ENCODE measurements around the gene B4GALT3.

Gene B4GALT3

GRCh38 chr1:161200992-161201835 is 23.9 kb upstream of the B4GALT3 start:
- H3K27me3 ChIP-seq (ENCODE audit: insufficient read depth, low read length) = no peaks in the 10 kb centered on the region
- peaks cover 47% of the 10 kb centered on the region for H3K4me1 ChIP-seq (ENCODE audit: insufficient read depth, low read length)
- H3K9ac ChIP-seq (ENCODE audit: low read depth, low read length) = peak overlapping the region; percentile 96; the same call in 1 of the 2 replicates
- peak overlapping the region; percentile 86 for H3K27ac ChIP-seq (ENCODE audit: low read length)
- no peaks in the 10 kb centered on the region for H3K9me3 ChIP-seq (ENCODE audit: insufficient read depth, low read depth, low read length)
- H3K36me3 ChIP-seq (ENCODE audit: insufficient read depth, low read depth, low read length) = peaks cover 29% of the 10 kb centered on the region
- H3K4me3 ChIP-seq (ENCODE audit: low read length) = peak overlapping the region; percentile 80; the same call in 1 of the 2 replicates

GRCh38 chr1:161200421-161200991 is 23.2 kb upstream of the B4GALT3 start:
- no peaks in the 10 kb centered on the region for H3K9me3 ChIP-seq (ENCODE audit: insufficient read depth, low read depth, low read length)
- H3K4me3 ChIP-seq (ENCODE audit: low read length) = peak overlapping the region; percentile 17; the same call in 1 of the 2 replicates
- H3K27ac ChIP-seq (ENCODE audit: low read length) = peak overlapping the region; percentile 86
- peaks cover 22% of the 10 kb centered on the region for H3K36me3 ChIP-seq (ENCODE audit: insufficient read depth, low read depth, low read length)
- H3K4me1 ChIP-seq (ENCODE audit: insufficient read depth, low read length) = peaks cover 47% of the 10 kb centered on the region
- peak overlapping the region; percentile 96; the same call in 1 of the 2 replicates for H3K9ac ChIP-seq (ENCODE audit: low read depth, low read length)
- no peaks in the 10 kb centered on the region for H3K27me3 ChIP-seq (ENCODE audit: insufficient read depth, low read length)

- peaks cover 47% of the 10 kb centered on the region for H3K4me1 ChIP-seq (ENCODE audit: insufficient read depth, low read length)
- peak overlapping the region; percentile 7; the same call in 1 of the 2 replicates for H3K4me3 ChIP-seq (ENCODE audit: low read length)
- no peaks in the 10 kb centered on the region for H3K9me3 ChIP-seq (ENCODE audit: insufficient read depth, low read depth, low read length)
- peak overlapping the region; percentile 86 for H3K27ac ChIP-seq (ENCODE audit: low read length)
- peaks cover 13% of the 10 kb centered on the region for H3K36me3 ChIP-seq (ENCODE audit: insufficient read depth, low read depth, low read length)
- H3K27me3 ChIP-seq (ENCODE audit: insufficient read depth, low read length) = no peaks in the 10 kb centered on the region
- peak overlapping the region; percentile 96; the same call in 1 of the 2 replicates for H3K9ac ChIP-seq (ENCODE audit: low read depth, low read length)
Observed at GRCh38 chr1:161199506-161200139, 22.3 kb upstream of the B4GALT3 start.

GRCh38 chr1:161198897-161199431 is 21.7 kb upstream of the B4GALT3 start, which contains the start of gene ADAMTS4:
Gene ADAMTS4, minus strand, starts transcription at chr1:161199054. Its CDS starts 427 bp downstream, at chr1:161198627.
- no peaks in the 10 kb centered on the region for H3K27me3 ChIP-seq (ENCODE audit: insufficient read depth, low read length)
- H3K27ac ChIP-seq (ENCODE audit: low read length) = peak within 1 kb of the TSS; percentile 86
- peak within 1 kb of the TSS; percentile 96; the same call in 1 of the 2 replicates for H3K9ac ChIP-seq (ENCODE audit: low read depth, low read length)
- peak within 1 kb of the TSS; percentile 45; the same call in 1 of the 2 replicates for H3K4me3 ChIP-seq (ENCODE audit: low read length)
- H3K36me3 ChIP-seq (ENCODE audit: insufficient read depth, low read depth, low read length) = peaks cover 7% of the 10 kb centered on the region; the same call in 1 of the 2 replicates
- no peaks in the 10 kb centered on the region for H3K9me3 ChIP-seq (ENCODE audit: insufficient read depth, low read depth, low read length)
- H3K4me1 ChIP-seq (ENCODE audit: insufficient read depth, low read length) = peaks cover 47% of the 10 kb centered on the region

- no peaks in the 10 kb centered on the region for H3K27me3 ChIP-seq (ENCODE audit: insufficient read depth, low read length)
- H3K9me3 ChIP-seq (ENCODE audit: insufficient read depth, low read depth, low read length) = no peaks in the 10 kb centered on the region
- H3K9ac ChIP-seq (ENCODE audit: low read depth, low read length) = peak overlapping the region; percentile 40; the same call in 1 of the 2 replicates
- peak overlapping the region; percentile 45; the same call in 1 of the 2 replicates for H3K4me3 ChIP-seq (ENCODE audit: low read length)
- H3K36me3 ChIP-seq (ENCODE audit: insufficient read depth, low read depth, low read length) = peaks cover under 1% of the 10 kb centered on the region; the same call in 1 of the 2 replicates
- no peak overlapping the region for H3K27ac ChIP-seq (ENCODE audit: low read length)
- peaks cover 47% of the 10 kb centered on the region for H3K4me1 ChIP-seq (ENCODE audit: insufficient read depth, low read length)
Observed at GRCh38 chr1:161198194-161198896, 21.0 kb upstream of the B4GALT3 start.

- Histone ChIP-seq H3K9me3 (ENCODE audit: insufficient read depth, low read depth, low read length) (no peaks in the 10 kb centered on the region), H3K4me1 (ENCODE audit: insufficient read depth, low read length) (peaks cover 47% of the 10 kb centered on the region), H3K27me3 (ENCODE audit: insufficient read depth, low read length) (no peaks in the 10 kb centered on the region), H3K36me3 (ENCODE audit: insufficient read depth, low read depth, low read length) (no peaks in the 10 kb centered on the region), H3K4me3 (ENCODE audit: low read length) (peak overlapping the region; percentile 45; the same call in 1 of the 2 replicates), H3K9ac (ENCODE audit: low read depth, low read length) (peak overlapping the region; percentile 6; the same call in 1 of the 2 replicates), H3K27ac (ENCODE audit: low read length) (no peak overlapping the region)
Observed at GRCh38 chr1:161197560-161198193, 20.4 kb upstream of the B4GALT3 start.

GRCh38 chr1:161196521-161197451 is 19.5 kb upstream of the B4GALT3 start:
- H3K36me3 ChIP-seq (ENCODE audit: insufficient read depth, low read depth, low read length) = no peaks in the 10 kb centered on the region; the same call in 1 of the 2 replicates
- peak overlapping the region; percentile 6; the same call in 1 of the 2 replicates for H3K9ac ChIP-seq (ENCODE audit: low read depth, low read length)
- H3K27me3 ChIP-seq (ENCODE audit: insufficient read depth, low read length) = no peaks in the 10 kb centered on the region
- no peaks in the 10 kb centered on the region for H3K9me3 ChIP-seq (ENCODE audit: insufficient read depth, low read depth, low read length)
- H3K4me1 ChIP-seq (ENCODE audit: insufficient read depth, low read length) = peaks cover 47% of the 10 kb centered on the region
- H3K27ac ChIP-seq (ENCODE audit: low read length) = no peak overlapping the region
- peak overlapping the region; percentile 45; the same call in 1 of the 2 replicates for H3K4me3 ChIP-seq (ENCODE audit: low read length)

- no peak overlapping the region for H3K4me3 ChIP-seq (ENCODE audit: low read length)
- H3K27ac ChIP-seq (ENCODE audit: low read length) = no peak overlapping the region
- no peaks in the 10 kb centered on the region for H3K27me3 ChIP-seq (ENCODE audit: insufficient read depth, low read length)
- peaks cover 41% of the 10 kb centered on the region for H3K4me1 ChIP-seq (ENCODE audit: insufficient read depth, low read length)
- H3K9me3 ChIP-seq (ENCODE audit: insufficient read depth, low read depth, low read length) = no peaks in the 10 kb centered on the region
- H3K9ac ChIP-seq (ENCODE audit: low read depth, low read length) = no peak overlapping the region; the same call in 1 of the 2 replicates
- H3K36me3 ChIP-seq (ENCODE audit: insufficient read depth, low read depth, low read length) = no peaks in the 10 kb centered on the region; the same call in 1 of the 2 replicates
Observed at GRCh38 chr1:161196111-161196510, 18.8 kb upstream of the B4GALT3 start.

GRCh38 chr1:161195171-161195570 is 17.9 kb upstream of the B4GALT3 start:
- no peak overlapping the region for H3K27ac ChIP-seq (ENCODE audit: low read length)
- no peak overlapping the region for H3K4me3 ChIP-seq (ENCODE audit: low read length)

More at GRCh38 chr1:161195171-161195570, 17.9 kb upstream of the B4GALT3 start:
- no peaks in the 10 kb centered on the region for H3K27me3 ChIP-seq (ENCODE audit: insufficient read depth, low read length)
- peaks cover 31% of the 10 kb centered on the region for H3K4me1 ChIP-seq (ENCODE audit: insufficient read depth, low read length)
- H3K9me3 ChIP-seq (ENCODE audit: insufficient read depth, low read depth, low read length) = no peaks in the 10 kb centered on the region
- no peak overlapping the region for H3K9ac ChIP-seq (ENCODE audit: low read depth, low read length)
- H3K36me3 ChIP-seq (ENCODE audit: insufficient read depth, low read depth, low read length) = no peaks in the 10 kb centered on the region; the same call in 1 of the 2 replicates
